RWPE1 (cell line): ENCODE data around the gene WDFY4.

Experiments
- CTCF ChIA-PET: fragments of 350-600 bp; sonication (Branson Sonifier 250); formaldehyde crosslinking; extraction: SDS; loops from one replicate; lab custom pipeline; 2021; lab: Yijun Ruan, JAX
- POLR2A ChIA-PET: fragments of 400-600 bp; formaldehyde crosslinking; extraction: SDS; loops from one replicate; lab custom pipeline; 2020; ENCODE audit warnings: antibody characterized with exemption; ENCODE audit not compliant: low non-redundant PET; lab: Yijun Ruan, JAX
- DNase-seq: peaks from one replicate; pipeline ENCODE4 v3.0.0; 2012; ENCODE audit warnings: low spot score
- H3K27ac ChIP-seq: fragments of 450-650 bp; 2 replicates; pipeline ENCODE4 v1.5.1; 2017
- TF ChIP-seq, protein P1 (sequence below): fragments of 450-650 bp; conservative IDR thresholded peaks from 2 replicates; pipeline ENCODE4 v1.5.1; 2017; ENCODE audit warnings: low read depth, mild to moderate bottlenecking

The WDFY4 gene

DNA sequence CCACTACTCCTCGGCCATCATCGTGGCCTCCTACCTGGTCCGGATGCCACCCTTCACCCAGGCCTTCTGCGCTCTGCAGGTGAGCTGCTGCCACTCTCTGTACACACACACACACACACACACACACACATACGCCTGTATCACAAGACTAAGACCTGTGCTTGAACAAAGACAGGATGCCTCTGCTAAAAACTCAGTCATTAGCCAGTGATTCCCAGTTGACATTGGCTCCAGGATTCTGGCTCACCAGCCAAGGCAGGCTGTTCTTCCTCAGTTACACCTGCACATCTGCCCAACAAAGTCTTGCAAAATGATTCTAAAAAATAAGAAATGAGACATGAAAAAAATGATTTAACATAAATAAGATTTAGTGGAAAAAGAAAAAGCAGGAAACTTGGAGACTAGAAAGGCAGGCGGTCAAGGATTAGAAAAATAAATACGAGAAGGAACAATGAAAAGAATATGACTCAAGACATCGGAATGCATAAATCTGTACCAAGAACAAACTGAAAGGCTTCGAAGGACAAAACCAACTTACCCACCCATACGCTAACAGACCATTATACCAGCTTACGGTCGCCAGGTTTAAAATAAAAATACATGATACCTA, 262.3 kb downstream of the WDFY4 start:
- TF ChIP-seq, protein P1, sequence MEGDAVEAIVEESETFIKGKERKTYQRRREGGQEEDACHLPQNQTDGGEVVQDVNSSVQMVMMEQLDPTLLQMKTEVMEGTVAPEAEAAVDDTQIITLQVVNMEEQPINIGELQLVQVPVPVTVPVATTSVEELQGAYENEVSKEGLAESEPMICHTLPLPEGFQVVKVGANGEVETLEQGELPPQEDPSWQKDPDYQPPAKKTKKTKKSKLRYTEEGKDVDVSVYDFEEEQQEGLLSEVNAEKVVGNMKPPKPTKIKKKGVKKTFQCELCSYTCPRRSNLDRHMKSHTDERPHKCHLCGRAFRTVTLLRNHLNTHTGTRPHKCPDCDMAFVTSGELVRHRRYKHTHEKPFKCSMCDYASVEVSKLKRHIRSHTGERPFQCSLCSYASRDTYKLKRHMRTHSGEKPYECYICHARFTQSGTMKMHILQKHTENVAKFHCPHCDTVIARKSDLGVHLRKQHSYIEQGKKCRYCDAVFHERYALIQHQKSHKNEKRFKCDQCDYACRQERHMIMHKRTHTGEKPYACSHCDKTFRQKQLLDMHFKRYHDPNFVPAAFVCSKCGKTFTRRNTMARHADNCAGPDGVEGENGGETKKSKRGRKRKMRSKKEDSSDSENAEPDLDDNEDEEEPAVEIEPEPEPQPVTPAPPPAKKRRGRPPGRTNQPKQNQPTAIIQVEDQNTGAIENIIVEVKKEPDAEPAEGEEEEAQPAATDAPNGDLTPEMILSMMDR, result no peak
- no peak for DNase-seq
- CTCF ChIA-PET, result interaction anchor here (0.6 kb wide), 1 partner anchor 30 kb away, joined by 4 read pairs; no protein-coding TSS in a partner anchor
- no peak overlapping the region for H3K27ac ChIP-seq
- POLR2A ChIA-PET, result no interaction called here

DNA sequence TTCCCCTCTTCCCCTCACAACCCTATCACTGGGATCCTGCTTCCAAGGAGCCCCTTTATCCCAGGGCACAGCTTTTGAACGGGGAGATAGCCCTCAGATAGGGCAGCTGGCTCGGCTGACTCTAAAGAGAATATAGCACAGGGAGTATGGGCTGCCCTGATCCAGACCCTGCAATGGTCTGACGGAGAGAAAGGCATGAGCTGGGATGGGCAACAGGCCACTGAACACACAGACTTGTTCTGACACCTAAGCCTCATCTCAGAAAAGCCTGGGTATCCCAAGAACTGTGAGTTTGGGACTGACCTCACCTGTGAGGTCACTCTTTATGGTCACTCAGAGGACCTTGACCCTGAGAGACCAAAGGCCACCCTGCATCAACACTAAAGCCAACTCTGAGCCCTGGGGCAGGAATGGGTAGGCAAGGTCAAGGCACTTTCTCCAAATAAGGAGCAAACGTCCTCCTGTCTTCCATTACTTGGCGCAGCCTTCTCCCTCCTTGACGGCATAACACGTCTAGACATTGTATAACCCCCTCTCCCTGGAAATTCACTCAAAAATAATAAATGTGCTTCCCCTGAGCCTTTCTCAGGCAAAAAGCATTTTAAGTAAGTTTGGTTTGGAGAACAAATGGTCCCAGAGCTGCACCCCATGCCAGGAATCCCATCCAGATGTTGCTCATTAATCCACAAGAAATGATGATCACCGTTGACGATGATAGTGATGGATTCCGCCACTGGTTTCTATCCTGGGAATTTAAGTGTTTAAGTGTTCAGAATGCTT, 263.2 kb downstream of the WDFY4 start:
- TF ChIP-seq, protein P1, result no peak
- DNase-seq, result no peak
- POLR2A ChIA-PET, result no interaction called here
- no peak overlapping the region for H3K27ac ChIP-seq
- CTCF ChIA-PET, result no interaction called here

DNA sequence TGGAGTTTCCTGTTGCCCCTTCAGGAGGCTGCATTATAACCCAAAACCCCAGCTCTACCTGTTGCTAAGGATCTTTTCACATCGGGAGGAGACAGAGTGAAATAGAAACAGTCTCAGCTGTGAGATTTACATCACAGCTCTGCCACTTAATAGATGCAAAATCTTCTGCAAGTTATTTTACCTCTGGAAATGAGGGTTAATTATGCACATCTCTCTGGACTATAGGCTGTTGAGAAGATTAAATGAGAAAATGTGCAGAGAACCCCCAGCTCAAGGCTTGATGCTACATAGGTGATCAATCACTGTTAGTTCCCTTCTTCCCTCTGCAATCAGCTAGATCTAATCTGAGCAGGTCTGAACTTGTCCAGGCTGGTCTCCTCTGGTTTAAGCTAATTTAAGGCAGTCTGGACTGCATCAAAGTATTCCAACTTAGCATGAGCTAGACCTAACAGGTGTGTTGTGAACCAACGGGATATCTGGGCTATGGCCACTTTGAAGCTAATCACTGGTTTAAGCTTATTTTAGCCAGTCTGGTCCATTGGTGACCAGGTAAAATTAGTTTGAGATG, 263.9 kb downstream of the WDFY4 start:
- TF ChIP-seq, protein P1, result no peak
- no peak for DNase-seq
- CTCF ChIA-PET, result interaction anchor here (0.6 kb wide), 1 partner anchor 23 kb away, joined by 3 read pairs; no protein-coding TSS in a partner anchor
- H3K27ac ChIP-seq, result no peak overlapping the region
- POLR2A ChIA-PET, result no interaction called here

DNA sequence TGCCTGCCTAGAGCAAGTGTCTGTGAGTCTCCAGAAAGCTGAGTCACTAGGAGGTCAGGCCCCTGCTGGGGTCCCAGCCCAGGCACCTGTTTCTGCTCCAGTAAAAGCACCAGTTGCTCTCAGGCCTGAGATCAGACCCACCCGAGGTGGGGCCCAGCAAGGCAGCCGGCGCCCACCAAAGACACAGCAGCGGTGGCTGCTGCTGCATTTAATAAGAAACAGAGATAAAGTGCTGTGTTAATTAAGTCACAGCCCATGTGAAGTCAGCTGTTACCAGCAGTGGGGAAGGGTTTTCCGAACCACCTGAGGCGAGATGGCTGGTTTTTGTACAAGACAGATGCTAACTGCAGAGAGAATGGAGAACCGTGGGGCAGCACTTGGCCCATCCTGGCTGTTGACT, 267.0 kb downstream of the WDFY4 start:
- no peak overlapping the region for H3K27ac ChIP-seq
- TF ChIP-seq, protein P1, result no peak
- no peak for DNase-seq
- POLR2A ChIA-PET, result no interaction called here
- CTCF ChIA-PET, result interaction anchor here (0.7 kb wide), 1 partner anchor 344 kb away, joined by 5 read pairs; no protein-coding TSS in a partner anchor

DNA sequence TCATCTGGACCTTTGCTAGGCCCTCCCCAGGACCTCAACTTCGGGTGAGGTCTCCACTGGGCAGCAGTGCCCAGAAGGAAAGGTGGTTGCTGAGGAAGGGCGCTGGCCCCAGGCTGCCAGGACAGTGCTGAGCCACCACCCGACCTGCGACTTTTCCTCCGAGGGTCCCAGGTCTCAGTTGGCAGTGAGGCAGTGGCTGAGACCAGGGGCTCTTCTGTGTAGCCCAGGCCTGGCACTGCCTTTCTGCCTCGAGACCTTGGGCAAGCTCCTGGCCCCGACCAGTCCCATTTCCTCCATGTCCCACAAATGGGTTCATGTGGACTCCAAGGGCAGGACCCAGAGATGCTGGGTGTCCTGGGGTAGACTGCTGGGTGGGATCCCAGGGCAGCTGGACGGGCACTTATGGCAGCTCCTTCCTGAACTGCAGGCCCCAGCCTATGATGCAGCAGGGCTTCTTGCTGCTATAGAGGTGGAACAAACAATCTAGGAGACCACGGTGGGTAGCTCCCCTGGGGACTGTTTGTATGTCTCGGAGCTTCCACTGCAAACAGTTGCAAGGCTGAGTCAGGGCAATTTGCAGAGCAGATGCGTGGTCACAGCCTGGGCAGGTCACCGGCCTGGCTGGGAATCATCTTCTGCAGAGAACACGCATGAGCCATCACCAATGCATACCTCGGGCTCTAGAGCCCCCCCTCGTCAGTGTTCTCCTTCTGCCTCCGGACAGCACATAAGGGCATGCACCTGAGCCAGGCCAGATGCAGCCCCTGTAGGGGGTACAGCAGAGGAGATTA, 272.9 kb downstream of the WDFY4 start:
- no peak for DNase-seq
- CTCF ChIA-PET, result interaction anchor here (0.6 kb wide), 1 partner anchor 426 kb away, joined by 3 read pairs; no protein-coding TSS in a partner anchor
- no peak overlapping the region for H3K27ac ChIP-seq
- TF ChIP-seq, protein P1, result no peak
- POLR2A ChIA-PET, result no interaction called here
